GM12865 (cell line): ENCODE results near the gene LARP4B.

Experiments
- DNase-seq: peaks from one replicate; pipeline ENCODE4 v3.0.0; 2010; ENCODE audit warnings: low read depth
- H3K4me3 ChIP-seq: 2 replicates; pipeline ENCODE4 v1.5.1; 2011; ENCODE audit warnings: mild to moderate bottlenecking, low read depth, low read length, control low read depth
- CTCF ChIP-seq: IDR thresholded peaks from 2 replicates; pipeline ENCODE4 v1.5.1; 2011; ENCODE audit warnings: low read length, control low read depth, low read depth, inconsistent platforms; ENCODE audit not compliant: insufficient read depth; ENCODE audit errors: missing control alignments

The LARP4B gene

GRCh38 chr10:767211-767610 is 164.3 kb downstream of the LARP4B start:
- no peak for TF ChIP-seq CTCF
- no peak for DNase-seq
- no peak overlapping the region for H3K4me3 ChIP-seq

- TF ChIP-seq CTCF: no peak
- H3K4me3 ChIP-seq: no peak overlapping the region
- no peak for DNase-seq
Observed at GRCh38 chr10:761376-761775, 170.1 kb downstream of the LARP4B start.

- no peak overlapping the region for H3K4me3 ChIP-seq
- DNase-seq: no peak
- no peak for TF ChIP-seq CTCF
Observed at GRCh38 chr10:760622-761021, 170.9 kb downstream of the LARP4B start.

- TF ChIP-seq CTCF: no peak
- H3K4me3 ChIP-seq: no peak overlapping the region
- no peak for DNase-seq
Observed at GRCh38 chr10:759898-760477, 171.5 kb downstream of the LARP4B start.
